DMS53 treated with DMSO at 0.1 percent for 48 hours (cell line): ENCODE measurements around the gene SESN3.
"Not testable (repeated sequence)": the region's sequence is repeated elsewhere in the genome, so short reads cannot be mapped to it uniquely, and the experiment has no call there.

ENCODE experiments used
- DNase-seq: peaks from one replicate; lab custom pipeline; 2025; ENCODE audit not compliant: unreplicated experiment; lab: John Stamatoyannopoulos, UW

SESN3 gene

DNA sequence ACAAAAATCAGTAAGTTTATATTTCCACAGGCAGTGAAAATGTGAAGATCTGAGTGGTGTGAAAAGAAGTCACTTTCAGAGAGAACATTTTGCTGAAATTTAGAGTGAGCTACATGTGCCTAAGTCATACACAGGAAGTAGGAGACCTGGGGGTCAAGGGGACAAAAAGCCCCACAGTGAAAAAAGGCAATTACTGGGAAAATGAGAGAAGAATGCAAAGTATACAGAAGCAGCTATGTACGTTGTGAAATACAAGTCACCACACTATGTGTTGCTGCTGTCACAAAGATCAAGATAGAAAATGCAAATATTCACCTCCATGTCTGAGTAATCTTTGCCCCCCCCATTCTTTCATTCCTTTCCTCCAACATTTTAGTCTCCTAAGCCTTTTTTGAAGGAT is 21.6 kb upstream of the SESN3 start:
- no peak for DNase-seq

DNA sequence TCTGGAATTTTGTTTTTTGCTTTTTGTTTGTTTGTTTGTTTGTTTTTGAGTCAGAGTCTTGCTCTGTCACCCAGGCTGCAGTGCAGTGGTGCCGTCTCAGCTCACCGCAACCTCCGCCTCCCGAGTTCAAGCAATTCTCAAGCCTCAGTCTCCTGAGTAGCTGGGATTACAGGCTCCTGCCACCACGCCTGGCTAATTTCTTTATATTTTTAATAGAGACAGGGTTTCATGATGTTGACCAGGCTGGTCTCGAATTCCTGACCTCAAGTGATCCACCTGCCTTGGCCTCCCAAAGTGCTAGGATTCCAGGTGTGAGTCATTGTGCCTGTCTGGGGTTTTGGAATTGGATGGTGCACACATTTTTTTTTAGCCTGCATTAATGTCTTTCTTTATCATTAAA is 20.9 kb upstream of the SESN3 start:
- not testable (repeated sequence) for DNase-seq

DNA sequence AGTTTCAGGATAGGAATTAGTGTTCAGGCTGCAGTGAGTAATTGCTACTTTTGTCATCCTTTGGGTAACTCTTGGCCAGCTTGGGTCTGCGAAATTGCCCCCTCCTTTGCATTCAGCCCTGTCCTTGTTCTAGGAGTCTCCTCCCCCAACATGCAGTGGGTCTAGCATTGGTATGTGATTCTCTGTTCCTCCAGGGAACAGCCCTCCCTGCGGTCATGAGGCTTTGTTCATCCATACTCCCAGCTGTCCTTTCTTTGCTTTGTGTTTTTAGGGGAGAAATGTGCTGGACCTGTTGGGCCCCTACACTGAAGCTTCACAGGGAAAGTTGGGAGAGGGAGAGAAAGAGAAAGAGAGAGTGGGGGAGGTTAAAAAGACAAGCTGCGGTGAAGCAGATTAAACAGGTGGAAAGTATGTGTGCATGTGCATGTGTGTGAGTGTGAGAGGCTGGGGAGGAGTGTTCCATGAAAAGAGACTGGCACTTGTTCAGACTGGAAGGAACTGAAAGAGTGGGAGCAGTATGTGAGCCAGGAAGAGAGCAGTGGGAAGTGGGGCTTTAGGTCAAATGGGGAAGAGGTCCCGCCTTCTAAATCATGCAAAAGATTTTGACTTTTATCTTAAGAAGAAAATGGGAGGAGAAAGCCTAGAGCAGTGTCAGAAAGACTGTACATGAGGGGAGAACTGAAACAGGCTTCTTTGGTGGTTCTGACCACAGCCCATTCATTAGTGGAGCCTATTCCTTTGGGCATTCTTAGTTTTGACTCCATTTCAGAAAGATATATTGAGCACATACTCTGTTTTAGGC is 17.9 kb upstream of the SESN3 start:
- no peak for DNase-seq

DNA sequence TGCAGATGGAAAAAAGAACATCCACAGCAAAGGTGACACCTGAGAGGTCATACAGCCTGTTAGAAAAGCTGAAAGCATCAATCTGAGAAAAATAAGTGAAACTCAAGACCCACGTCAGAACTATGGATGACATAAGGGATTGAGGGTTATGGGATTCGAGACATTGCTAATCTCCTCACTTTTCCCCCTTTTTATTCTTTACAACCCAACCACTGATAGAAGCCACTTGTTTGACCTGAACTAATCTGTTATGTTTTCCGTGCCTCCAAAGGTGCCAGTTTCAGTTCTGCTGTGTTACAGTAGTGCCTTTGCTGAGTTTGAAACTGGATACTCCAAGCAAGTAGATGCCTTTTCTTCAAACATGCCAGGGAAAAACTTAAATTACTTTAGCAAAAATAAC is 16.9 kb upstream of the SESN3 start:
- DNase-seq, result no peak

DNA sequence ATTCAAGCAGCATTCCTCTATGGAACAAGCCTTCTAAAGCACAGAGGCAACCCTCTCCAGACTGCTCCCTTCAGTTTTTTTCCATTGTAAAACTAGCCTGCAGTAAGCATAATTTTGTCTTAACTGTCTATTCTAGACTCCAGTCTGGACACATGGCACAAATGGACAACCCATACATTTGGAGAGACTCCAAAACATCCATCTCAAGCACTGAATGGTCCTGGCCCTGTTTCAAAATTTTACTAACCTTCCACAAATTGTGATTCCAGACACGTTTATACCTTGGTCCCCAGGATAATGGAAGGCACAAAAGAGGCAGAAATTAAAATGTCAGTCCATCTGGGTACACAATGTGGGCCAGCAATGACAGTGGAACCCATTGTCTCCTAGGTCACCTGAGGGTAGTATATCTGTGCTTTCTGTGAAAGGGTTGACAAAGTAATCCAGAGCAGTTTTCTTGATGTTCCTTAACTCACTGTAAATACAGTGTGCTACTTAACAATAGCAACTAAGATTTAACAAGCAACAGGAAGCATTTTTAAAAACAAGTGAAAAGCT is 16.2 kb upstream of the SESN3 start:
- no peak for DNase-seq

DNA sequence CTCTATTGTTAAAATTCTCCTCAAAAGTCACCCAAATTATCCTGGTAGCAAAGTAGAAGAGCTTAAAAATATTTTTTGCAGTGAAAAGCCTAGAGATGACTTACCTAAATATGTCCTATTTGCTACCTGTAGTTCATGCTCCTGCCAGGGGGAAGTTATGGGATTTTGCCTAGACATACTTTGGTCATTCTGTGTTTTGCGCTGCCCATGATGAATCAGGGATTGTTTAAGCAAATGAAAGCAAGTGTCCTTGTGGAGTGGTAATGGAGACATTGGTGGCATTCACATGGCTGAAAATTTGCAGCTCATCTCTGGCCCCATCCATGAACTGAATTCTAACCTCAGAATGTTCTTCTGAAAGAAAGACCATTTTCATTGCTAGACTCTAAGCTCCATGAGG is 14.6 kb upstream of the SESN3 start:
- DNase-seq, result no peak

DNA sequence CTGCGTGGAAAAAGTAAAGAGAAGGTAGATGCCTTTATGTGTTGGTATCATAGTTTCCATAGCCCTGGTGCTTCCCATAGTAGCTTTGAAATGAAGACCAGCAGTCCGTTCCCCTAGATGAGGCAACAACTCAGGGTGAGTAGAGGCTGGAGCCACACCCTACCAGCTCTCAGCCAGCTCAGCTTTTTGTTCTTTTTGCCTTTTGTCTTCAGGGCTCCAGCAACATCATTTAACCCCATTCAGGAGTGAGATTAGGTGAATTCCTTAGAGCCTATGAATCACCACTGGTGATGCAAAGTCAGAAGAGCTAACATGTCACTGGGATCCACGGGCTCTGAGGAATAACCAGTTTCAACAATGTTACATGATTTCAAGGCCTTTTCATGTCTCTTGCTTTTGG is 14.0 kb upstream of the SESN3 start:
- no peak for DNase-seq

DNA sequence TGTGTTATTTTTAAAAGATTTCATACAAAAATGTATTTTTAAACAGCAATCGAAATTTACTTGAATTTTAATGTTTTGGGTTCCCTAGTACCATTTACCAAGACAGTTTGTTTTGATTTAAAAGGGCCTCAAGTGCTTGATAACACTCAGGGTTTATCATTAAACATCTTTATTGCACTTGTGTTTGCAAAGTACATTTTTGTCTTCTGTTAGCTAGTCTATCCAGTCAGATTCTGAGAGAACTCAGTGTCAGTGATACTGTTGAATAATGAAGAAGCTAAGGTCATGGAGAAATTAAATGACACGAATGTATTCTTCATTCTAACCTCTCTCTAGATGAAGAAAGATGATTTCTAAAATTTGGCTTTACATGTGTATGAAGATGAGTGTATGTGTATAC is 12.7 kb upstream of the SESN3 start:
- peak; percentile 26 for DNase-seq

DNA sequence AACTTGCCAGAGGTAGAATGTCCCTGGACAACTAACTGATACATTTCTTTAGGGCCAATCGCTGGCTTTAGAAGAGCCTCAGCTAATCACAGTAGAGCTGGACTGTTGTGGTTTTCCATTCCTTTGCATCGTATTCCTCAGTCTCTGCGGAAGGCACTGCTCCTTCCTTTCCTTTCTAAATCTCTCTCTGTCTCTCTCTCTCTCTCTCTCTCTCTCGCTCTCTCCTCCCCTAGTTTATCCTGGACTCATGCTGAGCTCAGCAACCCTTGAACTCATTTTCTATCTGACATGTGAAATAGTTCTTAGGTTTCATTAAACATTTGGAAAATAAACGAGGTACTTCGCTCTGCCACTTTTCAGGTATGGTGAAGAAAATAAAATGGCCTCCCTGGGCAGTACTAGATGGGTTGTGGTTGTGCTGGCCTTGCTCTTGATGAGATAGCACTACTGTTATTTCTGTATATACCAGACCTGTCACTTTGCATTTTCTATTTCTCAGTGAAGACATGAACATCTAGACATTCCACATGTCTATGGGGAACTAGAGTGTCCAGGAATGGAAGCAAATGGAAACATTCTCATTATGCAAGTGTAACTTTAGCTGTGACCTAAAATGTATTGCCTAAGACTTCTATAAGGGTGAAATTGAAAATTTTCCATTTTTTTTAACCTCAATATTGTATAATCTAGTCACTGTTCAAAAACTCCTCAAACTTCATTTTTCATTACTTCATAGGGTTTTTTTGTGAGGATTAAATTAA is 12.0 kb upstream of the SESN3 start:
- DNase-seq, result no peak

DNA sequence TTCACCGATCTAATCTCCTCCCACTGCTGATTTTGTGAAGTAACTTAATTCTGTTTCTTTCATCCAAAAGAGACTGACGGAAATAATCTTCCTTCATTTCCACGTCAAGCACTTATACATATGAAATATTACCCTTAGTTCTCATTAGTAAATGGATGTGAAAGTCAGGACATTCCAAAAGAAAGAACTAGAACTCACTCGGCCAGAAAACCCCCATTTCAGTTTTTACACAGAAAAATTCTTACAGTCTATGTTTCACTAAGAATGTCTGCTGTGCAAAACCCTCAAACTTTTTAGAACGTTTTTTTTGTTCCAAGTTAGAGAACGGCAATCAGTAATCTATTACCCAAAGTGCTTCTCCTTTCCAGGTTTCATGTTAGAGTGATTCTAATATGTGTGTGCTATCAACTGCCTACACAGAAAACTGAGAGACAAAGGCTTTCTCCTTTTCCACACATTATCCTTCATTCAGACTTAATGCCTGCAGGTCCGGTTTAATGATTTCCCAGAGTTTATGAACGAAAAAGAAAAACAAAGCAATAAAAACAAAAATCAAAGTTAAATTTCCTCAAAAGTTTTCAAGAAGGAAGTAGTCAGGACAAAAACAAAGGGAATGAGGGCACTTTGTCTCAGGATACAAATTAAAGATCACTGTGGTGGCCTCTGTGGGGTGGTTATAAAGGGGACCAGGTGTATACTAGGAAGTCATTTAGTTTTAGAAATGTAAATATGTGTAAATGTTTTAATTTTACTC is 11.3 kb upstream of the SESN3 start:
- no peak for DNase-seq

DNA sequence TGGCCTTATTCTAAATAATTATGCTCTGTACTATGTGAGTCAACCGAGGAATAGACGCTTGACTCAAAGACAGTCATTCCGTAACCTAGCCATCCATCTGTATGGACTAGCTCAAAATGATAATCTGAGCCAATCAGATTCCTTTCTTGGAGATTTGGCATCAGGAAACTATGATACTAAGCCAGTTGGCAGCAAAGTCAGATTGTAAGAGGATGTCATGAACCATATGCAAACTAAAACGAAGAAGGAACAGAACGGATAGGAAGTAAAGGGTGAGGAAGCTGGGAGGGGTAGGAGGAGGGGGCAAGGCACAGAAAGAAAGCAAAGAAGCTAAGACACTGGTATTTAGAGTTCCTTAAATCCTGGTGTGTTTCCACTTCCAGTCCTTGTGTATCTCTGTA is 10.7 kb upstream of the SESN3 start:
- no peak for DNase-seq

DNA sequence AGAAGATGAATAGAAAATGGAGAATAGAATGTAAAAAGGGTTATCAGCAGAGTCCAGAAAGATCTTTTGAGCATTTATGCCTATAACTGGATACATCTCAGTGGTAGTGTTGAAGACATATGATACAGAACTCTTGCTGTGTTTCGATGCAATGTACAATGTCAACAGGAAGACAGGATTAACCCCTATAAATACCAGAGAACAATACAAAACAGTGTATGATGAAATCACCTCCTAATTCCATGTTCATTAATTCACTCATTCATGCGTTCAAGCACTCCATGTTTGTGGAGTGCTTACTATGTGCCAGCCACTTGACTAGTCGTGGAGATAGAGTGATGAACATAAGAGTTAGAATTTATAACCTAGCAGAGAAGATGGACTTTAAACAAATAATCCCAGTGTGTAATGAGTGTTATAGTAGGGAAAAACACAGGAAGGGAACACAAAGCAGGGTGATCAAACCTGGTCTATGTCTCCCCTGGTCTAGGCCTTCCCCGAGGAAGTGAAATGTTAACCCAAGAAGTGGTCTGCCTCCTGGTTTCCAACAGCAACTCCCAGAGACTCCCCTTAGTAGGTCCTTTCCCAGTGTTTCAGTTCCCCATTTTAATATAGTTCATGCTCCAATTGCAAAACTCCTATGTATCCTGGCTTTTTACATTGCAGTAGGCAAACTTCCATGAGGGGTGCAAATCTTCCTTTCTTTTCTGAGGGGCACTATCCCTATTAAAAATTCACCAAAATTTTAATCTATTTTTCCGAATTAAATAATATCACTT is 9.1 kb upstream of the SESN3 start:
- DNase-seq, result peak; percentile 47

DNA sequence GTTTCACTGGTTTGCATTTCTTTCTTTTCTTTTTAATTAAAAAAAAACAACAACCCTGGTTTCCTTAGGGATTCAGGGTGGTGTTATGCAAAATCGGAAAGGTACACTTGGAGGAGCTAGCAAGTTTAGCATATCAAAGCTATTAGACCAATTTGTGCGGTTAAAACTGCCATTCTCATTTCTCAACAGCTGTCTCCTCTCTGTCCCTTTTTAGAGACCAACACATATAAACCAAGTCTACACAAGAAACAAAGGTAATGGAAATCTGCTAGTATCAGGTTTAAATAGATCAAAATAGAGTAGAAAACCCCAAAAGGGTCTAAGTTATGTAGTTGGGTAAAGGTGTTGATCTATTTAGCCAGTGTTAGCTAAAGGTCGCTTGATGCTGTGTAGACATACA is 1.7 kb upstream of the SESN3 start:
- no peak for DNase-seq

DNA sequence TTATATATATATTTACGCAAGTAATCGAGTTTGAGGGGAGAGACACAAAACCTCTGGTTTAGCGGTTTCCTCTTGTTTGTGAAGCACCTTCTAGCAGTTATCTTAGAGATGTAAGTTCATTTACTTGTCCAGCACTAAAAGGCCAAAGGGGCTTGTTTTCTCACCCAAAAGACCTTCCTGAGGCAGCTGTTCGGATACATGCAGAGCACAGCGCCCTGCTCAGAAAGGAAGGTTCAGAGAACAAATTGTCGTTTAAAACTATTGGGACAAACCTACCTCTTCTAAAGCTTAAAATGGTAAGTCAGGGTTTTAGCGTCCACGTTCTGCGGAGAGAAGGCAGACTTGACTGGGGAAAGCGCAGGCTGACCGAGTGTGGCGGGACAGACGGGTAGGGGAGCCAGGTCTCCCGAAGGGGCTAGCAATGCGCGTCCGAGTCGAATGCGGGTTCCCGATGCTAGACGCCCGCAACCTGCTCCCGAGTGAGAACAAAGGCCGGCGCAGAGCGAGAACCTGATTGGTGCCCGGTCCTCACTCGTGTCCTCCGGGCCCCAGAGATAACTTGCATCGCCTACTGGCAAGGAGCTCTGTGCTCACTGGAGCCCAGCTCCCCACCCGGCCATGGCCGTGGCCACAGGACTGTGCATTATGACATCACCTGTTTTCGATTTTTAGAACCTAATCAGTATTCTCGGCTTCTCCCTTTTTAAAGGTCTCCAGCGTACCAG is 1.0 kb upstream of the SESN3 start:
- DNase-seq, result peak; percentile 87

DNA sequence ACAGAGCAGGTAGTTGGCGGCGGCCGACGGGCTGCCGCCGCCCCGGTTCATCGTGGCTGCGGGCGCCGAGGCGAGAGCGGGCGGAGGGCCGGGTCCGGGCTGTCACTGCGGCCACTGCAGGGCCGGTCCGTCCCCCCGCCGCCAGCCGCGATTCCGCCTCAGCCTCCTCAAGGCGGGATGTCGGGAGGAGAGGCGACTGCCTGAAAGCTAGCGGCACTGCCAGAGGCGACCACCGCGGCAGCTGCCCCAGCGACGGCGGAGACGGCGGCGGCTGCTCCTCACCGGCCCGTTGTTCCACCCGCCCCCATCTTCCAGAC is 234 bp downstream of the SESN3 start:
- no peak for DNase-seq

DNA sequence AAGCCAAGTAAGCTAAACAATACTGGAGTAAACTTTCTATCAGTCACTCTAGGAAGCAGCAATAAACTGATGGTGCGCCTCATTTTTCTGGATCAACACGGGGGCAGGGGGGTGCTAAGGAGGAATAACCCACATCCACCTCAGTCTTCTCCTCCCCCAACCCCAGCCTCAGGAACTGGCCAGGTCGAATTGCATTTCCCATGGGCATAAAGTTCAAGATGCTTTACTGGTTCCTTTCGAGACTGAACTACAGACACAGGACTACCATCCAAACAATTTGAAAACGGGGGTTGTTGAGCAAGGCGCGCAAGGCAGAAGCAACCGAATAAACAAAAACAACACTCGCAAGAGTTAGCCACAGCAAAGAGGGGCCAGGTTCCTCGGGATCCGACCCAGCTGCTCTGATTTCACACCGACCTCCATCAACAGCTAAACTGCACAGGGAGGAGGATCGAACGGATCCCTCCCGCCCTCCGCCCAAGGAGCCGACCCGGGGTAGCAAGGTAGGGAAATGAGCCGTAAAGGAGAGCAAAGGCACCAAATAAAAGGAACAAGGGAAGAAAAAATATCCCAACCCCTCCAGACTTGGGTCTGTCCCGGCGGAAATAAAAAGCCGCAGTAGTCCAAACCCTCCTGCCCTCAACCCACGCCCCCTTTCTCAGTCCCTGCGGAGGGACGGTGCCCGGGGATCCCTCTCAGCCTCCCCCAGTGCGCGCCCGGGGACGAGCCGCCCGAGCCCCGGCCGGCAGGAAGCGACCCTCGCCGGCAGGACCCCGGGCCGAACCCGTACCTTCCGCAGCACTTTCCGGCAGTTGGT is 801 bp downstream of the SESN3 start:
- peak; percentile 48 for DNase-seq

DNA sequence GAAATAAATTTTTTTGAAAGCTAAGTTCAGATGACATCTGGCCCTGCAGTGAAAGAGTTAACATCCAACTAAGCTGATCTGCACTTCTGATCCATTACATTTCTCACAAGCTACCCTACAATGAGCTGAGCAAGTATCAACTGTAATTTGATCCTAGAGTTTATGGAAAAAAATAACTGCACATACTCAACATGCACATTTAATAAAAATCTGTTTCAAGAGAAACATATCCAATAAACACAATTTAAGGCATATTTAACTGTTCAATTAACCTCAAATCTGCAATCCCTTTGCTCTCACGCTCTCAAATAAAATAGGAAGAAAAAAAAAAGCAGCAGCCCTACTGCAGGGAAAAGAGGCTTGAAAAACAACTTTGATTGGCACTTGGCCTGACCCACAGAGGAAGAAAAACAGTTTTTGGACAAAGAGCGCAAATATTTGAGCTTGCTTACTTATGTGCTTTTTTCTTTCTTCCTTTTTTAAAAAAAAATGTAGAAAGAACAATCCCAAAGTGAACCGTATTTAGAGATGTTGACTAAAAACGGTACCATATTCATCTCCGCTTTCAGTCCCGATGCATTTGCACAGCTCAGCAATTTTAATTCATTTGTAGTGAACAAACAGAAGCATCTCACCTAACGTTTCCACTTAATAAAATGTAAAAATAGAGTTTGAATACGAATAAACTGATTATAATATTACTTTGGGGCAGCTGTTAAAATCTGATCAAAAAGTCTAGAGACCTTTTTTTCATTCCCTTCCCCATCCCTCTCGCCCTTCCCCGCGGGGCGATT is 1.6 kb downstream of the SESN3 start:
- DNase-seq, result peak; percentile 33

DNA sequence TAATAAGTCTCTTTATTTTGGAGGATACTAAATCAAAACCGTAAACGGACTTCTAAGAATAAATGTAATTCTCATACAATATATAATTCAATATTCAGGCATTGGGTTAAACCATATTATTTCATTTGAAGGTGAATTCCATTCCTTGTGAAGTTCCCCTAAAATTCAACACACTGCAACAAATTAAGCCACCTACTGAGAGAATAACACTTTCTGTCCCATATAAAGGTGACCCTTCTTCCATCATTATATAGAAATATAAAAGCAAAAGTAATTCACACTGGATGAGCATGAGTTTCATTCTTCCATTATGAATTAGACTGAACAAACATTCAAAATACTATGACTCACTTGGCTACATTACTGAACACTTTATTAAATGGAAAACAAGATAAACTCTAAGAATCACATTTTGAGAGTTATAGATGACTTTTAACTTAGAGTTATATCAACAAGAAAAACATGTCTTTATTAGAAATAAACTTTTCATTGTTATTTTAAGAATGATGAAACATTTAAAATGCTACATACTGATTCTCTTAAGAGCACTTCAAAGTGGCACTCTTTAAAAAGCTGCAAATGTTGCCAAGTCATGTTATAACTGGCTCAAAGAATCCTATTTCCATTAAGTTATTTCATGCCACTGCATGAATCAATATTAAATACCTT is 2.8 kb downstream of the SESN3 start:
- DNase-seq, result peak; percentile 17
